Endothelial cell of umbilical vein (primary cell): Measurements from ENCODE around the gene GALNT10. TPM values are rescaled to one million over a fixed set of nuclear protein-coding genes. Genes with fewer than 3 reads are reported as not detected.

Experiments used
- BruUV-seq: library from RNA; stranded (reverse); fragments of 400-500 nt; replicated peaks from 2 replicates; lab custom pipeline; 2021; lab: Mats Ljungman, UMichigan
- CTCF ChIA-PET: fragments of 300-600, 350-600 bp; sonication (Branson Sonifier 250); formaldehyde crosslinking; loops from one replicate; lab custom pipeline; 2021; ENCODE audit warnings: antibody characterized with exemption, inconsistent platforms; lab: Charles Lee
- POLR2A ChIA-PET: fragments of 300-600, 350-600 bp; sonication (Branson Sonifier 250); formaldehyde crosslinking; loops from one replicate; lab custom pipeline; 2021; ENCODE audit warnings: antibody characterized with exemption, inconsistent platforms; lab: Charles Lee
- DNase-seq: peaks from one replicate; pipeline ENCODE4 v3.0.0-alpha.2; 2011; ENCODE audit warnings: low read depth, low spot score
- FAIRE-seq: peaks from 2 replicates; lab custom pipeline; 2011; peaks lifted over from hg19 to GRCh38; lab: Jason Lieb, UNC
- H2AFZ ChIP-seq: 2 replicates; pipeline ENCODE4 v1.6.0; 2012; ENCODE audit warnings: low read depth, low read length, control low read depth, inconsistent platforms
- H3K27ac ChIP-seq: 2 replicates; pipeline ENCODE4 v1.5.1; 2011; ENCODE audit warnings: low read depth, mild to moderate bottlenecking, control low read depth, low read length, moderate library complexity; ENCODE audit not compliant: insufficient read depth
- H3K27me3 ChIP-seq, 2 experiments: 2 replicates each; pipeline versions ENCODE4 v1.6.0 to v1.6.1; 2011; ENCODE audit warnings: low read length in 2 of 2, mixed read lengths in 1 of 2; ENCODE audit not compliant: control insufficient read depth in 2 of 2, insufficient read depth in 2 of 2
- H3K36me3 ChIP-seq, 2 experiments: 2 replicates in 1 of 2; 3 replicates in 1 of 2; pipeline ENCODE4 v1.5.1; 2011; ENCODE audit warnings: low read length in 2 of 2, mild to moderate bottlenecking in 1 of 2, moderate library complexity in 1 of 2; ENCODE audit not compliant: control insufficient read depth in 2 of 2, insufficient read depth in 2 of 2; ENCODE audit errors: extremely low read depth in 1 of 2
- H3K4me1 ChIP-seq: 3 replicates; pipeline ENCODE4 v1.5.1; 2011; ENCODE audit warnings: mild to moderate bottlenecking, low read length; ENCODE audit not compliant: control insufficient read depth, insufficient read depth; ENCODE audit errors: extremely low read depth
- H3K4me2 ChIP-seq: 2 replicates; pipeline ENCODE4 v1.6.1; 2011; ENCODE audit warnings: low read length, control low read depth, mixed read lengths; ENCODE audit not compliant: insufficient read depth
- H3K4me3 ChIP-seq, 3 experiments: fragments of 200-600 bp in 1 of 3; sonication (generic), shearing (Covaris generic) in 1 of 3; replicated peaks in 1 of 3; 2 replicates each; pipeline ENCODE4 v1.5.1; 2011 to 2016; ENCODE audit warnings: control low read depth in 3 of 3, low read length in 3 of 3, mild to moderate bottlenecking in 2 of 3, inconsistent platforms in 1 of 3, low read depth in 1 of 3, moderate library complexity in 1 of 3; ENCODE audit not compliant: insufficient read depth in 1 of 3
- H3K79me2 ChIP-seq: 2 replicates; pipeline ENCODE4 v1.6.0; 2012; ENCODE audit warnings: low read length, inconsistent platforms; ENCODE audit not compliant: control insufficient read depth, insufficient read depth
- H3K9ac ChIP-seq: replicated peaks from 2 replicates; pipeline ENCODE3; 2011; ENCODE audit warnings: low read length, control low read depth; ENCODE audit not compliant: insufficient read depth; ENCODE audit errors: extremely low read depth
- H3K9me1 ChIP-seq: replicated peaks from 3 replicates; pipeline ENCODE4 v1.6.0; 2011; ENCODE audit warnings: mild to moderate bottlenecking, low read length; ENCODE audit not compliant: control insufficient read depth, insufficient read depth; ENCODE audit errors: extremely low read depth
- H3K9me3 ChIP-seq: replicated peaks from 2 replicates; pipeline ENCODE4 v1.5.1; 2012; ENCODE audit warnings: low read length, inconsistent platforms; ENCODE audit not compliant: control insufficient read depth, insufficient read depth
- H4K20me1 ChIP-seq: replicated peaks from 2 replicates; pipeline ENCODE3; 2011; ENCODE audit warnings: mild to moderate bottlenecking, low read length; ENCODE audit not compliant: control insufficient read depth, insufficient read depth; ENCODE audit errors: extremely low read depth
- CTCF ChIP-seq, 2 donors: IDR thresholded peaks; 1 replicate in 1 of 2; 2 replicates in 1 of 2; pipeline ENCODE4 v1.5.1; 2011; ENCODE audit warnings: low read length in 2 of 2, mild to moderate bottlenecking in 2 of 2, moderate library complexity in 2 of 2, control low read depth in 1 of 2, inconsistent platforms in 1 of 2, low read depth in 1 of 2; ENCODE audit not compliant: insufficient read depth in 1 of 2; ENCODE audit errors: extremely low read depth in 1 of 2
- EZH2 ChIP-seq: IDR thresholded peaks from 2 replicates; pipeline ENCODE4 v1.6.1; 2012; ENCODE audit warnings: borderline replicate concordance, low read depth, mild to moderate bottlenecking, moderate library complexity, low read length, inconsistent platforms; ENCODE audit not compliant: severe bottlenecking
- FOS ChIP-seq: IDR thresholded peaks from 2 replicates; pipeline ENCODE4 v1.6.1; 2011; ENCODE audit warnings: mild to moderate bottlenecking, low read length, moderate library complexity, borderline replicate concordance; ENCODE audit not compliant: insufficient read depth
- GATA2 ChIP-seq: IDR thresholded peaks from 2 replicates; pipeline ENCODE4 v1.7.0; 2011; ENCODE audit warnings: low read depth, mild to moderate bottlenecking, moderate library complexity, mixed read lengths, low read length; ENCODE audit not compliant: insufficient read length, insufficient read depth
- JUN ChIP-seq: IDR thresholded peaks from 2 replicates; pipeline ENCODE4 v1.6.1; 2011; ENCODE audit warnings: borderline replicate concordance, low read depth; ENCODE audit not compliant: insufficient read length, insufficient read depth
- MYC ChIP-seq: IDR thresholded peaks from one replicate; pipeline ENCODE4 v1.6.1; 2011; ENCODE audit warnings: mild to moderate bottlenecking, low read depth, low read length
- POLR2A ChIP-seq: IDR thresholded peaks from 2 replicates; pipeline ENCODE4 v1.6.1; 2012; ENCODE audit warnings: low read depth, mild to moderate bottlenecking, control low read depth, low read length
- POLR2AphosphoS5 ChIP-seq: IDR thresholded peaks from 2 replicates; pipeline ENCODE4 v1.6.1; 2012; ENCODE audit warnings: low read depth, mild to moderate bottlenecking, control low read depth, low read length, moderate library complexity; ENCODE audit not compliant: insufficient read depth
- dilution Hi-C: fragments of 300-500 bp; cut with MboI; formaldehyde crosslinking; loops from one replicate; pipeline ENCODE4 v1.15.0; 2019; ENCODE audit warnings: low sequenced_read_pairs; ENCODE audit not compliant: extremely low pct_ligation_motif_present
- intact Hi-C: fragments of 100-400 bp; cut with micrococcal nuclease; formaldehyde crosslinking; loops from one replicate; pipeline ENCODE4 v1.10.0; 2022
- polyA plus RNA-seq, 4 experiments: library from polyadenylated mRNA; depleted of rRNA in 3 of 4; stranded (reverse) in 3 of 4; unstranded in 1 of 4; fragments of >200 nt; gene quantifications; 2 replicates each; pipeline versions ENCODE4 v1.2.1 to v1.2.3, GENCODE V29; 2011 to 2012; ENCODE audit warnings: missing spikeins in 1 of 4
- total RNA-seq: library from RNA; stranded (reverse); gene quantifications from 2 replicates; pipeline ENCODE4 v1.2.3, GENCODE V29; 2021
- TF ChIP-seq, protein P1 (sequence below): IDR thresholded peaks from 2 replicates; pipeline ENCODE4 v1.6.1; 2011; ENCODE audit not compliant: insufficient read depth, insufficient read length

The GALNT10 gene
- total and polyA plus RNA-seq, 2 donors (not counting 3 experiments of a cell fraction or from before 2014, with no cell fraction given): 70.2 to 77.6 TPM

DNA sequence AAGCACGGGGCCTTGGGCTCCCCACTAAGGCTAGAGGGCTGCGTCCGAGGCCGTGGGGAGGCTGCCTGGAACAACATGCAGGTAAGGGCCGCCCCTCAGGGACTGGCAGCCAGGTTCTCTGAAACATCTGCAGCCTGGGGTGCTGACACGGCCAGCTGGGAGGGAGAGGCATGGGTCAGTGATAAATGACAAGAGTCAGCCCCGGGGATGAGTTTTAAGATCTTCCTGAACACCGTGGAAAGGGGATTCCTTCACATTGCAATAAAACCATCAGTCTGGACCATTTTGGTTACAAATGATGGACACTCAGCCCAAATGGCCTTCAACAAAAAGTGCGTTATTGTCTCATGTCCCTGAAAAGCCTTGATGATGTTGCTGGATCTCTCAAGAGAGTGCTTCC lies 222.4 kb downstream of the GALNT10 start:
- H3K9me1 ChIP-seq: no peaks in the 10 kb centered on the region
- intact Hi-C loops: no loop called here
- DNase-seq (no peak), FAIRE-seq (no peak)
- no peak overlapping the region for H3K4me2 ChIP-seq
- H3K27me3 ChIP-seq: no peaks in the 10 kb centered on the region
- peaks cover 7 to 40% of the 10 kb centered on the region in 2 experiments for H3K36me3 ChIP-seq
- dilution Hi-C loops: no loop called here
- no peak for TF ChIP-seq CTCF (IDR thresholded peaks at IDR 0.05; ENCODE audit: extremely low read depth in 1 of 2, insufficient read depth in 1 of 2, low read depth in 1 of 2, low read length in 2 of 2)
- H3K4me3 ChIP-seq: no peak overlapping the region
- no peak overlapping the region for H3K27ac ChIP-seq
- CTCF ChIA-PET: no interaction called here
- no peaks in the 10 kb centered on the region for H3K4me1 ChIP-seq
- no peak overlapping the region for H2AFZ ChIP-seq
- H4K20me1 ChIP-seq: no peaks in the 10 kb centered on the region
- no peak overlapping the region for H3K9ac ChIP-seq
- H3K79me2 ChIP-seq: no peaks in the 10 kb centered on the region
- no TSS peak for BruUV-seq
- POLR2A ChIA-PET: no interaction called here
- H3K9me3 ChIP-seq: no peaks in the 10 kb centered on the region

DNA sequence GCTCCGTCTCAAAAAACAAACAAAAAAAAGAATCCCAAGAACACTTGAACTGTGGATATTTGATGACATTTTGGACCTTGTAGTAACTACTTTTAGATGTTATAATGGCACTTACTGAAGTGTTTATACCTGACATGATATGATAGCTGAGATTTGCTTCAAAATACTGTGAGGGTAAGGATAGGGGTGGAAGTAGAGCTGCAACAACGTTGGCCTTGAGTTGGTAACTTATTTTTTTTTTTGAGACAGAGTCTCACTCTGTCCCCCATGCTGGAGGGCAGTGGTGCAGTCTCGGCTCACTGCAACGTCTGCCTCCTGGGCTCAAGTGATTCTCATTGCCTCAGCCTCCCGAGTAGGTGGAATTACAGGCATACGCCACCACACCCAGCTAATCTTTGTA lies 224.6 kb downstream of the GALNT10 start:
- no peak for DNase-seq
- TF ChIP-seq MYC (no peak), POLR2AphosphoS5 (no peak), GATA2 (no peak), POLR2A (no peak), JUN (no peak), CTCF (IDR thresholded peaks at IDR 0.05; ENCODE audit: extremely low read depth in 1 of 2, insufficient read depth in 1 of 2, low read depth in 1 of 2, low read length in 2 of 2) (no peak), FOS (no peak), EZH2 (no peak)
- TF ChIP-seq, protein P1, sequence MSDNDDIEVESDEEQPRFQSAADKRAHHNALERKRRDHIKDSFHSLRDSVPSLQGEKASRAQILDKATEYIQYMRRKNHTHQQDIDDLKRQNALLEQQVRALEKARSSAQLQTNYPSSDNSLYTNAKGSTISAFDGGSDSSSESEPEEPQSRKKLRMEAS: no peak
- Histone ChIP-seq H3K9me1 (no peaks in the 10 kb centered on the region), H3K9ac (no peak overlapping the region), H2AFZ (no peak overlapping the region), H3K9me3 (no peaks in the 10 kb centered on the region), H3K4me3 (no peak overlapping the region), H3K36me3 (peaks cover 5 to 44% of the 10 kb centered on the region in 2 experiments), H3K27ac (no peak overlapping the region), H3K27me3 (no peaks in the 10 kb centered on the region), H4K20me1 (no peaks in the 10 kb centered on the region), H3K4me1 (no peaks in the 10 kb centered on the region), H3K79me2 (no peaks in the 10 kb centered on the region), H3K4me2 (no peak overlapping the region)
- ChIA-PET POLR2A (no interaction called here), CTCF (interaction anchor here (0.7 to 1.2 kb wide), 2 partner anchors 10 to 342 kb away, joined by 3 to 7 read pairs; no protein-coding TSS in a partner anchor)
- dilution Hi-C loops (no loop called here), intact Hi-C loops (no loop called here)
- no TSS peak for BruUV-seq
- FAIRE-seq: no peak
